Hepatocyte (in vitro differentiated cells): Measurements from ENCODE around the gene WDFY2. TPM values are rescaled to one million over a fixed set of nuclear protein-coding genes. Genes with fewer than 3 reads are reported as not detected.
A peak's percentile ranks its signal among the peaks of the same experiment; 100 is the strongest.

Experiments used
- DNase-seq: peaks from one replicate; pipeline ENCODE4 v3.0.0-alpha.2; 2016; ENCODE audit warnings: low spot score
- H2AFZ ChIP-seq: fragments of 200-600 bp; sonication (generic); 2 replicates; pipeline ENCODE4 v1.6.0; 2016; ENCODE audit warnings: antibody characterized with exemption, mild to moderate bottlenecking
- H3K27ac ChIP-seq: fragments of 200-600 bp; sonication (generic); 2 replicates; pipeline ENCODE4 v1.5.1; 2016; ENCODE audit warnings: mild to moderate bottlenecking
- H3K27me3 ChIP-seq: fragments of 200-600 bp; sonication (generic); 2 replicates; pipeline ENCODE4 v1.6.1; 2016
- H3K36me3 ChIP-seq: fragments of 200-600 bp; sonication (generic); replicated peaks from 2 replicates; pipeline ENCODE4 v1.5.1; 2016; ENCODE audit warnings: low read depth; ENCODE audit not compliant: insufficient read depth
- H3K4me1 ChIP-seq: fragments of 200-600 bp; sonication (generic); 2 replicates; pipeline ENCODE4 v1.5.1; 2016; ENCODE audit warnings: mild to moderate bottlenecking, moderate library complexity; ENCODE audit not compliant: insufficient read depth
- H3K4me2 ChIP-seq: fragments of 200-600 bp; sonication (generic); 2 replicates; pipeline ENCODE4 v1.6.0; 2016
- H3K4me3 ChIP-seq: fragments of 200-600 bp; sonication (generic); 2 replicates; pipeline ENCODE4 v1.5.1; 2016; ENCODE audit warnings: mild to moderate bottlenecking
- H3K79me2 ChIP-seq: fragments of 200-600 bp; sonication (generic); 2 replicates; pipeline ENCODE4 v1.6.0; 2017; ENCODE audit warnings: mild to moderate bottlenecking
- H3K9me2 ChIP-seq: fragments of 200-600 bp; sonication (generic); replicated peaks from 2 replicates; pipeline ENCODE4 v1.6.0; 2017; ENCODE audit warnings: mild to moderate bottlenecking; ENCODE audit not compliant: insufficient read depth
- H3K9me3 ChIP-seq: fragments of 200-600 bp; sonication (generic); 2 replicates; pipeline ENCODE4 v1.5.1; 2016; ENCODE audit warnings: low read depth, mild to moderate bottlenecking
- H4K20me1 ChIP-seq: fragments of 200-600 bp; sonication (generic); 2 replicates; pipeline ENCODE4 v1.6.0; 2016; ENCODE audit warnings: mild to moderate bottlenecking; ENCODE audit not compliant: insufficient read depth, poor library complexity, severe bottlenecking
- EZH2 ChIP-seq: fragments of 200-600 bp; sonication (generic); IDR thresholded peaks from 2 replicates; pipeline ENCODE4 v1.6.1; 2016; ENCODE audit warnings: antibody characterized with exemption, mild to moderate bottlenecking, borderline replicate concordance
- EZH2phosphoT487 ChIP-seq: fragments of 200-600 bp; sonication (generic); IDR thresholded peaks from one replicate; pipeline ENCODE4 v1.6.1; 2018; ENCODE audit warnings: antibody characterized with exemption, mild to moderate bottlenecking, low read depth, moderate library complexity; ENCODE audit not compliant: unreplicated experiment, severe bottlenecking
- WGBS: methylation state at CpG from one replicate; pipeline ENCODE4 v1.1.6; 2016; ENCODE audit warnings: low lambda C conversion rate; ENCODE audit errors: missing lambda C conversion rate; 5-methylcytosine and 5-hydroxymethylcytosine counted together
- polyA plus RNA-seq: library from polyadenylated mRNA; unstranded; fragments of >200 nt; fragmentation: Nextera tagmentation; extraction: Ambion mirVana; gene quantifications from 2 replicates; pipeline ENCODE4 v1.2.1, GENCODE V29; 2016
- total RNA-seq: library from RNA; depleted of rRNA; stranded (reverse); fragments of >200 nt; gene quantifications from 2 replicates; pipeline ENCODE4 v1.2.3, GENCODE V29; 2014
- TF ChIP-seq, protein P1 (sequence below): fragments of 200-600 bp; sonication (generic); IDR thresholded peaks from 2 replicates; pipeline ENCODE4 v1.5.1; 2016; ENCODE audit warnings: antibody characterized with exemption, mild to moderate bottlenecking; ENCODE audit not compliant: poor library complexity

Gene WDFY2
- total and polyA plus RNA-seq, 2 experiments from 2014 or later = 9.0 to 9.1 TPM

DNA sequence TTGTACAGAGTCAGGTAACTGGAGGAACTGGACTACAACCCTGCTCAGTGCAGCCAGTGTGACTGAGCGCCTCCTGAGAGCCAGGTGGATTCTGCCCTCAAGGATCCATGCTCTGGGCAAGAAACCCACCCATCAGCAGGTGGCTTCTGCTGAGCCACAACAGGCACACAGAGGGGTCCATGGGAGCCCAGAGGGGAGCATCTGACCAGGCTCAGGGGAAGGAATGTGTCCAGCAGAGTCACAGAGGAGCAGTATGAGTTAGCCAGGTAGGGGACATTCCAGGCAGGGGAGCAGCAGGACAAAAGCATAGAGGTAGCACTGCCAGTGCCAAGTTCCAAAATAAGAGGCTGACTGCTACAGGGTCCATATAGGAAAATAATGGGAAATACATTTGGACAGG lies 199.8 kb downstream of the WDFY2 start:
- 96% methylated on average over 1 of the region's 1 CpG for WGBS
- no peak for DNase-seq
- Histone ChIP-seq H3K4me1 (peaks cover 14% of the 10 kb centered on the region), H3K27me3 (no peaks in the 10 kb centered on the region), H2AFZ (no peak overlapping the region), H3K79me2 (no peaks in the 10 kb centered on the region), H3K9me3 (no peaks in the 10 kb centered on the region), H3K27ac (no peak overlapping the region), H4K20me1 (no peaks in the 10 kb centered on the region), H3K36me3 (no peaks in the 10 kb centered on the region), H3K9me2 (no peaks in the 10 kb centered on the region), H3K4me2 (no peak overlapping the region), H3K4me3 (no peak overlapping the region)
- no peak for TF ChIP-seq EZH2phosphoT487
- TF ChIP-seq, protein P1, sequence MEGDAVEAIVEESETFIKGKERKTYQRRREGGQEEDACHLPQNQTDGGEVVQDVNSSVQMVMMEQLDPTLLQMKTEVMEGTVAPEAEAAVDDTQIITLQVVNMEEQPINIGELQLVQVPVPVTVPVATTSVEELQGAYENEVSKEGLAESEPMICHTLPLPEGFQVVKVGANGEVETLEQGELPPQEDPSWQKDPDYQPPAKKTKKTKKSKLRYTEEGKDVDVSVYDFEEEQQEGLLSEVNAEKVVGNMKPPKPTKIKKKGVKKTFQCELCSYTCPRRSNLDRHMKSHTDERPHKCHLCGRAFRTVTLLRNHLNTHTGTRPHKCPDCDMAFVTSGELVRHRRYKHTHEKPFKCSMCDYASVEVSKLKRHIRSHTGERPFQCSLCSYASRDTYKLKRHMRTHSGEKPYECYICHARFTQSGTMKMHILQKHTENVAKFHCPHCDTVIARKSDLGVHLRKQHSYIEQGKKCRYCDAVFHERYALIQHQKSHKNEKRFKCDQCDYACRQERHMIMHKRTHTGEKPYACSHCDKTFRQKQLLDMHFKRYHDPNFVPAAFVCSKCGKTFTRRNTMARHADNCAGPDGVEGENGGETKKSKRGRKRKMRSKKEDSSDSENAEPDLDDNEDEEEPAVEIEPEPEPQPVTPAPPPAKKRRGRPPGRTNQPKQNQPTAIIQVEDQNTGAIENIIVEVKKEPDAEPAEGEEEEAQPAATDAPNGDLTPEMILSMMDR = no peak
- no peak for TF ChIP-seq EZH2

- Histone ChIP-seq H3K4me3 (no peak overlapping the region), H4K20me1 (no peaks in the 10 kb centered on the region), H3K27me3 (no peaks in the 10 kb centered on the region), H3K27ac (no peak overlapping the region), H2AFZ (no peak overlapping the region), H3K36me3 (no peaks in the 10 kb centered on the region), H3K9me2 (no peaks in the 10 kb centered on the region), H3K4me1 (peaks cover 14% of the 10 kb centered on the region), H3K79me2 (no peaks in the 10 kb centered on the region), H3K9me3 (no peaks in the 10 kb centered on the region), H3K4me2 (peak overlapping the region; percentile 51)
- peak; percentile 61 for DNase-seq
- WGBS = 50% methylated on average over 12 of the region's 12 CpGs
- no peak for TF ChIP-seq EZH2
- TF ChIP-seq, protein P1 = no peak
- TF ChIP-seq EZH2phosphoT487 = no peak
Observed at GRCh38 chr13:51785712-51786424, 201.6 kb downstream of the WDFY2 start.

- Histone ChIP-seq H2AFZ (peak overlapping the region; percentile 24), H3K4me1 (peaks cover 14% of the 10 kb centered on the region), H3K9me3 (no peaks in the 10 kb centered on the region), H4K20me1 (no peaks in the 10 kb centered on the region), H3K4me3 (no peak overlapping the region), H3K9me2 (no peaks in the 10 kb centered on the region), H3K27ac (peak overlapping the region; percentile 32), H3K79me2 (no peaks in the 10 kb centered on the region), H3K36me3 (no peaks in the 10 kb centered on the region), H3K27me3 (no peaks in the 10 kb centered on the region), H3K4me2 (peak overlapping the region; percentile 51)
- no peak for TF ChIP-seq EZH2
- TF ChIP-seq EZH2phosphoT487 = no peak
- TF ChIP-seq, protein P1 = no peak
- no peak for DNase-seq
- WGBS = 71% methylated on average over 10 of the region's 10 CpGs
Observed at GRCh38 chr13:51786425-51787265, 202.4 kb downstream of the WDFY2 start.
